Activated naive CD4-positive, alpha-beta T cell treated with anti-CD3 and anti-CD28 coated beads, Interleukin-2, amount 50 U/mL, for 16 hours (primary cell): ENCODE results near the gene PBXIP1.

ENCODE experiments used
- DNase-seq: peaks from one replicate; pipeline ENCODE4 v3.0.0-alpha.2; 2020

The PBXIP1 gene

DNA sequence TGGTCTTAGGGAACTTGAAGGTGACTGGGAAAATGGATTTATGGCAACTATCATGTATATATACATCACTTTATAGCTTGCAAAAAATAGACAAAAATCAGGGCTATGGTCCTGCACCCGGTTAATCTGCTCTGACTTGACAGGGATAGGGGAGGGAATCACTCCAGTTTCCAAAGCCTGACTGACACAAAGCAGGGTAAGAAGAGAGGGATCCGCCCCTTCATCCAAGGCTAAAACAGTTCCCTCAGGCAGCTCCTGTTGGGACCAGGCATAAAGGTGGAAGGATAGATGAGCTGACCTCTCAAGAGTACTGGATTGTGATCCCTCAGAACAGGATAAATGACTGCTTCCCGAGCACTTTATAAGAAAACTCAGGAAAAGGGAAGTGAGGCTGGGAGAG is 1.4 kb downstream of the PBXIP1 start:
- no peak for DNase-seq

DNA sequence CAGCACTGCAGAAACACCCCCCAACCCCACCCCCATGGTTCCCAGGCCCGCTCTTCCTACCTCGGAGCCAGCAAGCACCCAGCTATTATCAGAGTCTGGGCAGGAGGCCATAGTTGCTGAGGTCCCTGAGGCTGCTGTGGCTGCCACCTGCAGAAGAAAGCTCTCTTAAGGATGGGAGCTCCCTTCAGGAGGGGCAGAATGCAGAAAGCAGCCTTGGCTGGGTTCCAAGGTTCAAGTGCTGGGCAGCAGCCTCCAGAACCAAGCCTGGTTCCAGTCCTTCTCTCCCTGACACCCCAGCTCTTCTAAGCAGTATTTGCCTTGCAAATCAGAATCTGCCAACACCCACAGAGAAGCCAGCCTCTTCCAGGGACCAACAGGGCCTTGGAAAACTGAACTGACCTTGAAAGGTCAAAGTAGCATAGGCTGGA is 2.3 kb downstream of the PBXIP1 start:
- no peak for DNase-seq

DNA sequence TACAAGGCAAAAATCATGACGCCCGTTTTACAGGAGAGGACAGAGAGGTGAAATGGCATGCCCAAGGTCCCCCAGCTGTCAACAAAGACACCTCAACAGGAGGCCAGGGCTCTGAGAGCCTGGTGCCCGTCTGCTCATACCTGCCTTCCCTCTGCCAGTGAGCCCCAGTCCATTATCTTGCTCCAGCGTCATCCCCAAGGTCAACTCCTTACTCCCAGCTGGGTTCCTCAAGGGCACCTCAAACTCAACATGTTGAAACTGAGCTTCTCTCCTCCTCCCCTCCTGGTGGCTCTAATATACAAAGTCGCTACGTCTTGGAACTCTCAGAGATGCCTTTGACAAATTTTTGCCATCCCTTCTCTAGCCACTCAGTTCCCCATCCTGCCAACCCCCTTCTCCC is 3.2 kb downstream of the PBXIP1 start:
- no peak for DNase-seq

DNA sequence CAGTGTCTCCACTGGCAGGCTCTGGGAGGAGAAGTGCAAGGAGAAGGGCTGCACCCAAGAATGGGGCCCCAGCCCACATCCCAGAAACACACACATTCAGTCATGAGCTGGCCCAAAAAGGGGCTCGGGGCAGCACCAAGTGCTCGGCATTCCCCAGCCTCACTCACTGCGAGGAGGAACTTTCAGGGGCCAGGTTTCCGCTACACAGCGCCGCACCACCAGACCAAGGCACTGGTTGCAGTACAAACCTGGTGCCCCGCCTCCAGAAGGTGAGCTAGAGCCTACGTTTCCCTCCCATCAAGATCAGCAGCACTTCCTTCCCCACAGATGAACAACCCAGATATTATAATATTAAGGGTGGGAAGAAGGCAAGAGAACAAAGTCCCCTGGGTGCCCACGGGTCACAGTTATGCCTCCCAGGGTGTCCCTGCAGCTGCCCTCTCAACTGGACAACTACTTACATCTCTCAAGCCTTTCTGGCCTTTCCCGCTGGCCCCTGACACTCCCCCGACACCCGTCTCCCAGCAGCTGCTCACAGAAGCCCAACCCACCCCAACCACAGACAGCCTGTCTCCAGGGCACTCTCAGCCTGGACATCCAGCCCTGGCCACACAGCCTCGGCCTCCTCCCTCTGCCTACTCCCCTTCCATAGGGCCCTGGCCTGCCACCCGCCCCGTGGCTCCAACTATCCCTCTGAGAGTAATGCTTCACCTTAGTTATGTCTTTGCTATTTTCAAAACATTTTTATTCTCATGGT is 3.8 kb downstream of the PBXIP1 start:
- peak; percentile 66 for DNase-seq

DNA sequence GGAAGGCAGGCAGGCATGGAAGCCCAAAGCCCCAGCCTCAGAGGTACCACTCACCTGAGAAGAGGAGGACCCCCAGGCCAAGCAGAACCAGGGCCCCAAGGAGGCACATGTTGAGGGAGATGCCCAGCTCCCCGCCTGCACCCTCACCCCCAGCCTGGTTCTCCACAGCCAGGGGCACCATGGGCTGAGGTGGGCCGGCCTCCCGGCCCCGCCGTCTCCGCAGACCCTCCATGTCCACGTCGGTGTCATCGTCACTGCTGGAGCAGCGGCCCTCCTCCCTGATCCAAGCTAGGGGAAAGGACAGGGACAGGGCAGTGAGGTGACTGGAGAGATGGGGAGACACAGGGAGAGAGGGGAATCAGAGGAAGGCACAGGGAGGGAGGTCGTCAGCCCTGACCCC is 7.8 kb downstream of the PBXIP1 start:
- DNase-seq, result no peak

DNA sequence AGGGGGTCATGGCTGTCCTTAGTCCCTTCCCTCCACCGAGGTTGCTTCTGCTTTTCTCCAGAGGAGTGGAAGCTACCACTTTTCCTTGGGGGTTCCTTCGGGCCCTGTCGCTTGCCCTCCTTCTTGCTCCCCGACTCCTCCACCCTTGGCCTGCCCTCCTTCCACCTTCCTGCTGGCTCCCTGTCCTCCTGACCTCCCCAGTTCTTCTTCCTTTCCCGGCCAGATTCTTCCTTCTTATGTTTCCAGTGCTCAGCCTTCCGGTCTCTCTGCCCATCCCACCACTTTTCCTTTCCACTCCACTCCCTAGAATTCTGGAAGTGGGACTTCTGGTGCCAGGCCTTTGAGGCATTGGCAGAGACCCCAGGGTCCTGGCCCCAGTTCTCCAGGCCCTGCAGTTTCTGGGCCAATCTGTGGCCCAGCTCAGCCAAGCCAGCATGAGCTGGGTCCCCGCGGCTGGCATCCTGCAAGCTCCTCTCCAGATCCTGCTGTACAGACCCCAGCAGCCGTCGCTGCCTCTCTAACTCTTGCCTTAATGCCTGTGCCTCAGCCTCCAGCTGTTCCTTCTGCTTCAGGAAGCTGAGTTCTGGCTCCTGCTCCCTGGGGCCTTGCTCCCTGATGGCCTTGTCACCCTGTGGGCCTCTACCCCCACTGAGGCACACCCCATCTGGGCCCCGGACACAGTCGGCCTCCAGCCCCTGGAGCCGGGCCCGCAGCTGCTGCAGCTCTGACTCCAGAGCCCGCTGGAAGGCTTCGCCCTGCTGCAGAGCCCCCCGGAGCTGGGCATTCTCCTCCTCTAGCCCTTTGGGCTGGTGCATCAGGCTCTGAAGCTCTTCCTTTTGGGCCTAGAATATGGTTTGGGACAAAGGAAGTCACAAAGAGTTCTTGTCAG is 9.7 kb downstream of the PBXIP1 start:
- no peak for DNase-seq

DNA sequence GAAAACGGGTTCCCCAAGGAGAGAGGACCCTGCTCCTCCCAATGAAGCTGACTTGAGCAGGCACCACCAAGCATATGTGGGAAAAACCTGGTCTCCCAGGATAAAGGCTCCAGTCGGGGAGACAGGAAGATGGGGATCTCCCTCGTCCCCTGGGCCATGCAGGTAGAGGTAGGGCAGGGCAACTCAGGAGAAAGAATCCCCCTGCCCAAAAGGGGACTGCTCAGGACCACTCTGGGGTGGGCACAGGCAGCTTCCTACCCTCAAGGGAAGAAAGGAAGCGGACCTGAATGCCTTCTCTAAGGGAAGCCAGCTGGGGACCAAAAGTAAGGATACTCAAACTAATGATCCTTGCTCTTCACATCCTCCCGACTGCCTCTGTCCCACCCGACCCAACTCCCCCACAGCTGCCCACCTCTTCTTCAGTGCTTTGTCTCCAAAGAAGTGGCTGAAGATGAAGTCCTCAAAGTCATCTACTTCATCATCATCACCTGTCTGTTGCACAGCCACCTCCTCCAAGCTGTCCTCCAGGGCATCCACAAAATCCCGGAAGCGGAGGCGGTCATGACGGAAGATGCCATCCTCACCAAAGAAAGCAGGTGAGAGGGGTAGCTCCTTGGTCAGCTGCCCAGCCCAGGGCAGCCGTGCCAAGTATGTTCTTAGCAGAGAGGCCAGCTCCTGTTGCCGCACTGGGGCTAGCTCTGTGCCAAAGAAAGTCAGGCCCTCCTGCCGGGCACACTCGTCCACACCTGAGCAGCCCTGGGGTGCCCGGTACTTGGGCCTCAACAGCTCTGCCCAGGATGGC is 10.5 kb downstream of the PBXIP1 start:
- DNase-seq, result no peak

DNA sequence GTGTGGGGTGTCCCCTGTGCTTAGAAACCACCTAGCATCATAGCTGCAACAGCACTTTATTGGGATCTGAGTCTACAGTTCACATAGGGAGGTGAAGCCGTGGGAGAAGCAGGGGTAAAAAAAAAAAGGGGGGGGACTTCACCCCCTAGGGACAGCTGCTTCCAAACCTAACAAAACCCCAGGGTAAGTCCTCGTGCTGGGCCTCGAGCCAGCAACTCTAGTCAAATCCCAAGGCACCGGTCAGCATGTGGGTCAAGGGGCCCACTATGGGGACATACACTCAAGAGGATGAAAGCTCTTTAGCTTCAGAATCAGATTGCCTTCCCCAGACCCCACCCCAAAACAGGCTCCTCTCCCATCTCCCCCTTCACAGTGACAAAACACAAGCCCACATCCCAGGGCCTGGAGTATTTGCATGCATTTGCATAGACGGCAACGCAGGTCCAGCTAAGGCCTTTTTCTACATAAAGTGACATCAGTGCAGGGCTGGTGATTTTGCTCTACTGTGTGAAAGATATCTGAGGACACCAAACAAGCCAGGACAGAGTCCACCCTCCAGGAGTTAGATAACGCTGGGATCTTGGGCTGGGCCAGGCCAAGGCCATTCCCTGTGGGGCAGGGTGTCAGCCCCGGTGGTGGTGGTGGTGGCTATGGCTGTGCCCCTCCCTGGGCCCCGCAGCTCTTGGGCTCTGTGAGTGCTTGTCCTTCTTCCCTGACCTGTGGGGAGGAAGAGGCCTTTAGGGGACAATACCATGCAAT is 11.3 kb downstream of the PBXIP1 start:
- no peak for DNase-seq

DNA sequence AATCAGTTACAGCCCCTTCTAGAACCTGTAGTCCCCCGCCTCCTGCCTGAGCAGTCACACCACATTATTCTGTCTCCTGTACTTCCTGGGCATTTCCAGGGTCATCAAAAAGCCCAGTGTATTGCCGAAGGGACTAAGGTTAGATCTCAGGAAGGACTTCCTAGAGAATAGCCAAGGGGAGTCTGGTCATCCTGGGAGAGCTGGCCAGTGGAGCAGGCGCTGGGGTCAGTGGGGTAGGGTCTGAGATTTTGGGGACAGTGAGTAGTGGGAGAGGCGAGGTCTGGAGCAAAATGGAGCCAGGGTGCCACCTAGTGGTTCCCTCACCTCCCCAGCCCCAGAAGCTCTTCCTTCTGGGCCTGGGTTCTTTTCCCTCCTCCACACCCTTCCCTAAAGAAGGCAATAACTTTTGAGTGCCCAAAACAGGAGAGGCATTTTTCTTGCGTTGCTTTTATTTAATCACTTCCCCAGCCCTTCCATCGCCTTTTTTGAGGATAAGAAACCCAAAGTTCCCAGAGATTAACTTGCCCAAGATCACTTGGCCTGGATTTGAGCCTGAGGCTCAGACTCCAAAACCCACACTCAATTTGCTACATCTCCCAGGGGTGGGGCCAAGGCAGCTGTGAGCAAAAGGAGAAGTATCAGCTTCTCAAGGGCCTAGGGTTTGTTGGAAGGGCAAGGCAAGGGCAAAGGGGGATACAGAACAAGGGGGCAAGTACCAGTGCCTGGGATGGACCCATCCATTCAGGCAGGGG is 12.1 kb downstream of the PBXIP1 start:
- peak; percentile 45 for DNase-seq

DNA sequence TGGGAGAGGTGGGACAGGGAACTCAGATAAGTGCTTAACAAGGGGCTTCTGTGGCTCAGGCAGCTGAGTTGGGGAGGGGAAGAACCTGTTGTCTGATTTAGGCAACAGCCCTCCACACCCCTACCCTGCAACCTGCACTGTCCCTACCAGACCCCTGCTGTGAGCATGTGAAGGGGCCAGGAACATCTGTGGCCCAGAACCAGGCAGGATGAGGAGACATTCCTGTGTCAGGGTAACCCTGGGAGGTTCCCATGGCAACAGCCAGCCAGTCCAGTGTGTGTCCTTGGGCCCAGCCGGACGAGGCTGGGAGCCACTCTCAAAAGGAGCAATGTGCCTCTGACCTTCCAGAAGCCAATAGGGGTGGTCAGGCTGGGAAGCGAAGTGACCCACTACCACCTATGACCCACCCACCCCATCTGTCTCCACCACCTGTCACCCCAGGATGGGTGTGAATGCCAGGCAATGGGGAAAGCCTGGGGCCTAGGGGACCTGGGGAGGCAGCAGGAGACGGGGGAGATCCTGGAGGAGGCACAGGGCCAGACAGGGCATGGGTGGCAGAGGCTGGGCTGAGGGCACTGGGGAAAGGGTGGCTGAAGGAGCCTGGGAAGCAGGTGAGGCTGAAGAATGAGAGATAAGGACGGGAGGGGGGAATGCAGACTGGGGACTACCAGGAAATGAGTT is 14.4 kb downstream of the PBXIP1 start:
- DNase-seq, result no peak

DNA sequence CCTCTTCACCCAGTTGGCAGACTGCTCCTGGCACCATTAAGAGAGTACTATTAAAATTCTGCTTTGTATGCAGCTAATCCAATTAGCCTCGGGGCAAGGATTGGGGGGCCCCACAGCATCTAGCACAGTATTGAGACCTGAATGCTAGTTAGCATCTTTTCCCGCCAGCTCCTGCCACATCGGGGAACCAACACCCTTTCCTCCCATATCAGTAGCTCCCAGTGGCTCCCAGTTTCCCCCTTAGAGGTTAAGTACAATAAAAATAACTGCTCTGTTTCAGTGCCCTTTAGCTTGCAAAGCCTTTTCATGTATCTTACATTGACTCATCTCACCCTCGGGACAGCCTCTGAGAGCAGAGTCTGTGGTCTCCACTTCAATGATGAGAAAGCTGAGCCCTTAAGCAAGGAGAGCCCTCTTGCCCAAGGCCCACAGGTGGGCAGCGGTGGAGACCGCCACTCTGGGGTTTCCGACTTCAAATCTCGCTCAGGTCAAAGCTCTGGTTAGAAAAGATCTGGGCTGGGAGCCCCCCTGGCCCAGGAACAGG is 15.2 kb downstream of the PBXIP1 start:
- no peak for DNase-seq

DNA sequence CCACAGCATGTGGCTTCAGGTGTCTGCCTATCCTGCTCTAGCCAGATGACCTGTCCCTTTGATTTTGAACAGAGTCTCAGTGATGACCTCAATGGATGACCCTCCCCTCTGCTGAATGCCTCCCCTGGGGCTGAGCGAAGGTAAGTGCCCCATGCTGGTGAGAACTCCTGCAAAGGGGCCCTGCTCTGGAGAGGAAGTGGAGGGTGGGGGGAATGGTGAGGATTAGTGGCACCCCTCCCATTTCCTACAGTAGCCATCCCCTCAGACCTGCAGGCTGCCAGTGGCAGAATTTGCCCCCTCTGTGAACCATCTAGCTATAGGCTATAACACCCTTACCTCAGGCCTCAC is 15.7 kb downstream of the PBXIP1 start:
- no peak for DNase-seq

DNA sequence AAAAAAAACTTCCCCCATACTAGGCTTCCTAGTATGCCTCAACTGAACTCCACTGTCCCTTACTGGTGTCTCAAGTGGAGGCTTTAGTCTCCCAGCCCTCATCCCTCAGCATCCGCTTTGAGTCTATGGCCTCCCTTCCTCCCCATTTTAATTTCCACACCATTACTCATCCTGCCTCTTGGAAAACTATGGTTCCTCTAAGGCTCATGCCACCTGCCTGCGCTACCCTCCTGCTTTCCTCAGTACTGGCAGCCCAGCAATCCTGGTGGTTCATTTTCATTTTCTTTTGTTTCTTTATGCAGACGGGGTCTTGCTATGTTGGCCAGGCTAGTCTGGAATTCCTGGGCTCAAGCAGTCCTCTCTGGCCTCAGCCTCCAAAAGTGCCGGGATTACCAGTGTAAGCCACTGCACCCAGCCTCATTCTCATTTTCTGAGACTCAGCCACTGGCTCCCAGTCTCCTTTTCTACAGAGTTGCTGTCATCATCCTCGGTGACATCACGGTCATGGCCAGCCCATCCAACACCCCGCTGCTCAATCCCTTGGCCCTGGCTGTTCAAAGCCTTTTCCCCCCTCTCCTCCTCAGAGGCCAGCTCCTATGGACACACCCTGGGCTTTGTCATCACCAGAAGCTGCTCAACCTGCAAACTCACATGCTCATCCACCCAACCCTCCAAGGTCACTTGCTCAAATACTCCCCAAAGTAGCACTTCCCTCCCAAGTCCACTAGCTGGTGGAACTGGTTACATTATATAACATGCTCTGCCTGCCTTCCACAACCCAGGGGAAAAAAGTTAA is 17.1 kb downstream of the PBXIP1 start:
- no peak for DNase-seq

DNA sequence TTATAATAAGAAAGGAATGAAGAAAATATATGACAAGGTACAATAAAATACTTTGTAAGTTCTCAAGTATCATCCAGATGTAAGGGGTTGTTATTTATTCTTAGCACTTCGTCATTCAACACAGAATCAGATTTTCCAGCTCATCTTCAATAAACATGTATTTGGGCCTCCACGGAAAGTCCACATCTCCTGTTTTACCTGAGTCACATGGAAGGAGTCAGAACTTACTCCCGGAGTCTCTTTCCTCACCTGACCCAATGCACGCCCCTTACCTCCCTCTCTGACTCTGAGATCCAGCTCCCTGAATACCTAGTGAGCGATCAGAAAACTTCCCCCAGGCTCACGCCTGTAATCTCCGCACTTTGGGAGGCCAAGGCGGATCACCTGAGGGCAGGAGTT is 17.9 kb downstream of the PBXIP1 start:
- no peak for DNase-seq

DNA sequence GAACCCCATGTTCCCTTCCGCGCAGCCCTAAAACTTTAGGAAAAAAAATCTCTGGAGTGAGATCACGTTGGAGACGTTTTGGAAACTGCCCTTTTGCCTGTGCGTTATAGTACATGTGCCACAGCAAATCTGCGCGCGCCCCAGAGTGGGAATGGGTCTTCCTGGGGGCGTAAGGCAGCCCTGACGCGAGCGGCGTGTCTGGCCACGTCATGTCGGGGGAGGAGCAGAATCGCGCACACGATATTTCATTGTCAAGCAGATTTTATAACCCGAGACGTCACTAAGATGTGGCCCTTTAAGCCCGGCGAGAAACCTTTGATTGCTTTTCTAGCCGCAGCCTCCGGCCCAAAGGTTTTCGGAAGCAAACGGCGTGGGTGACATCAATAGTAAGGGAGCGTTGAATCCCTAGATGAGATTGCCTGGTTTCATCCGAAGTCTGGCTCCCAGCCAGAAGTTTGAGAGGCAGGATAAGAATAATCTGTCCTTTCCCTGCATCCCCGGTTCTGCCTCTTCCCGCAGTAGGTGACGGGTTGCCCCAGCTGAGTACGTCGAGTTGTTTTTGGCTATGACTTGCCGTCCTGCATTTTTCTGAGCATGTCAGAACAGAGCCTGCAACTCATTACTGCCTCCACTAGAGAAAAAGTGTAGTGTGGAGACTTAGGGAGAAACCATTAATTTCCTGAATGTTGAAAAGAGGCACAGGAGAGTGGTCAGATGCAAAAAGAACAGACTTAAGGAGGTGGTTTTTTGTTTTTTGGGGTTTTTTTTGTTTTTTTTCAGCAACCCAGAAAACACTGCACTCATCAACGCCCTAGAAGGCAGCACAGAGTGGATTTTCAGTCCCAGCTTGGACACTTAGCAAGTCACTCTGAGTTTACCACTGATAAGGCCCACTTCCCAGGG is 18.6 kb downstream of the PBXIP1 start:
- DNase-seq, result peak; percentile 91

DNA sequence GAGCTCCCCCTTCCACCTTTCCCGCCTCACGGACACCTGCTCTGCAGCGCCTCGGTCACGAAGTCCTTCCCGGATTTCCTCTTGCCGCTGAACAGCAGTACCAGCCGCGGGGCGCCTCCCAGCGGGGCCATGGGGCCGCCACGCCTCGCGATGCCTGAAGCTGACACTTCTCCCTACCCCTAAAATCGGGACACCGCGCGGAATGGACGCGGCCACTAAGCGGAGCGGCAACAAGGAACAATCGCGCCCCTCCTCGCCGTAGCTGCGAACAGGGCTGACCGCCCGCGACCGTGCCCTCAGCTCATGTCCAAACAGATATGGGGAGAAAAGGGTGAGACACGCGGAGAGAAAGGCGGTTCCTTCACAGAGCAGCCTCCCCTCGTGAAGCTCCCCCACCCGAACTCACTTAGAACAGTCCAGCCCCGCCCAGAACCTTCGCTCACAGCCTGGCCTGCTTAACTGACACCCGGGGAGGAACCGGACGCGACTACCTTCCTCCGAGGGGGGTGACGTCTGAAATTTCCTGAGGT is 19.3 kb downstream of the PBXIP1 start, which contains the start of gene PMVK:
PMVK (minus strand) TSS at position 165 of the 530 bp plus-strand sequence; CDS start at position 131, 34 bp downstream.
- peak; percentile 95 for DNase-seq

DNA sequence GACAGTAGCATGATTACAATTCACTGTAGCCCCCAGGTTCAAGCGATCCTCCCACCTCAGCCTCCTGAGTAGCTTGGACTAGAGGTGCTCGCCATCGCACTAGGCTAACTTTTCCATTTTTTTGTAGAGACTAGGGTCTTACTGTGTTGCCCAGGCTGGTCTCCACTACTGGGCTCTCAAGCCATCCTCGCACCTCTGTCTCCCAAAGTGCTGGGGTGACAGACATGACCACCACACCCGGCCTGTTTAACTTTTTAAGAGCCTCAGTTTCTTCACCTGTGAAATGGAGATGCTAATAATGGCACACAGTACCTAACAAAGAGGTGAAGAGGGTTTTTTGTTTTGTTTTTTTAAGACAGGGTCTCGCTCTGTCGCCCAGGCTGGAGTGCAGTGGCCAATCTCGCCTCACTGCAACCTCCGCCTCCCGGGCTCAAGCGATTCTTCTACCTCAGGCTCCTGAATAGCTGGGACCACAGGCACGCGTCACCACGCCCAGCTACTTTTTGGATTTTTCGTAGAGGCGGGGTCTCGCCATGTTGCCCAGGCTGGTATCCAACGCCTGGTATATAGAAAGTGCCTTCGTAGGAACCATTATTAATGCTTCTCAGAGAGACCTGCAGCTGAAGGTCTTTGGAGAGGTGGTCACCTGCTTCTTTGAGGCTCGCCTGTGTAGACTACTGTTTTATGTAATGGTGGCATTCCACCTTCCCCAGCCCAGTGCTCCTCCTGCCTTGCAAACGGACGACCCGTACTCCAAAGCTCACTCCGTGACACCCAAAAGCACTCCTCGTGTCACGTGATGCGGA is 19.9 kb downstream of the PBXIP1 start:
- no peak for DNase-seq
